K562 (cell line): Measurements from ENCODE around the gene MRPS6. TPM values are rescaled to one million over a fixed set of nuclear protein-coding genes. Genes with fewer than 3 reads are reported as not detected.

Source experiments
- ATF4 ChIP-seq: fragments of 450-650 bp; formaldehyde crosslinking; IDR thresholded peaks from 2 replicates; pipeline ENCODE4 v1.4.0; 2022; ENCODE audit warnings: mild to moderate bottlenecking, moderate library complexity
- BHLHE40 ChIP-seq: IDR thresholded peaks from 2 replicates; pipeline ENCODE4 v1.6.1; 2011; ENCODE audit warnings: low read length, improper control_type of control experiment
- CAMTA2 ChIP-seq: fragments of 250-450 bp; sonication (Bioruptor Pico); conservative IDR thresholded peaks from 2 replicates; pipeline ENCODE4 v1.5.1; 2022
- CBX3 ChIP-seq, 2 experiments: IDR thresholded peaks; 1 replicate in 1 of 2; 2 replicates in 1 of 2; pipeline ENCODE4 v1.6.1; 2012; ENCODE audit warnings: inconsistent platforms in 2 of 2, low read length in 2 of 2, borderline replicate concordance in 1 of 2, control low read depth in 1 of 2
- CXXC5 ChIP-seq: fragments of 250-450 bp; sonication (Bioruptor Pico); IDR thresholded peaks from 2 replicates; pipeline ENCODE4 v1.8.0; 2022; ENCODE audit warnings: inconsistent platforms, mild to moderate bottlenecking, moderate library complexity
- E2F5 ChIP-seq: sonication (generic); formaldehyde crosslinking; IDR thresholded peaks from 2 replicates; pipeline ENCODE4 v1.8.0; 2022; ENCODE audit warnings: mild to moderate bottlenecking, missing genetic modification reagents
- HNRNPL ChIP-seq: fragments of 200-400 bp; formaldehyde crosslinking; IDR thresholded peaks from 2 replicates; pipeline ENCODE4 v1.6.1; 2017; ENCODE audit warnings: low read depth, mild to moderate bottlenecking, low read length
- NCOA1 ChIP-seq: fragments of 450-650 bp; IDR thresholded peaks from 2 replicates; pipeline ENCODE4 v1.6.1; 2016; ENCODE audit warnings: low read depth
- OTX1 ChIP-seq: fragments of 450-650 bp; formaldehyde crosslinking; IDR thresholded peaks from 2 replicates; pipeline ENCODE4 v1.4.0; 2022; ENCODE audit warnings: mild to moderate bottlenecking
- PCBP1 ChIP-seq: fragments of 200-400 bp; formaldehyde crosslinking; IDR thresholded peaks from 2 replicates; pipeline ENCODE4 v1.6.1; 2018; ENCODE audit warnings: mild to moderate bottlenecking, low read depth, low read length; ENCODE audit not compliant: poor library complexity, severe bottlenecking
- PHF21A ChIP-seq: fragments of 450-650 bp; IDR thresholded peaks from 2 replicates; pipeline ENCODE4 v1.6.1; 2017; ENCODE audit warnings: low read depth, borderline replicate concordance
- POLR2H ChIP-seq: IDR thresholded peaks from 2 replicates; pipeline ENCODE4 v1.6.1; 2016; ENCODE audit warnings: missing genetic modification characterization, low read depth, mild to moderate bottlenecking, control low read depth, missing compliant biosample characterization, moderate library complexity
- RBFOX2 ChIP-seq: fragments of 200-400 bp; formaldehyde crosslinking; IDR thresholded peaks from 2 replicates; pipeline ENCODE4 v1.6.1; 2017; ENCODE audit warnings: low read depth, mild to moderate bottlenecking, low read length, moderate library complexity
- SIN3B ChIP-seq: fragments of 450-650 bp; IDR thresholded peaks from 2 replicates; pipeline ENCODE4 v1.6.1; 2017; ENCODE audit warnings: low read depth, mild to moderate bottlenecking, moderate library complexity
- THAP12 ChIP-seq: fragments of 250-450 bp; sonication (Bioruptor Pico); IDR thresholded peaks from 2 replicates; pipeline ENCODE4 v1.9.0; 2021; ENCODE audit warnings: mild to moderate bottlenecking, inconsistent platforms
- YBX1 ChIP-seq: fragments of 450-650 bp; IDR thresholded peaks from 2 replicates; pipeline ENCODE4 v1.7.1; 2016; ENCODE audit warnings: mild to moderate bottlenecking
- ZBTB1 ChIP-seq: sonication (generic); formaldehyde crosslinking; IDR thresholded peaks from 2 replicates; pipeline ENCODE4 v1.8.1; 2023; ENCODE audit warnings: missing genetic modification reagents, low read depth, mild to moderate bottlenecking, borderline replicate concordance
- ZC3H11A ChIP-seq: IDR thresholded peaks from 2 replicates; pipeline ENCODE4 v1.6.1; 2012; ENCODE audit warnings: low read depth, low read length, improper control_type of control experiment
- ZMIZ1 ChIP-seq, 2 experiments: fragments of 150-350 bp in 1 of 2; IDR thresholded peaks; 2 replicates each; pipeline ENCODE4 v1.6.1; 2012 to 2016; ENCODE audit warnings: low read depth in 2 of 2, low read length in 2 of 2, mild to moderate bottlenecking in 1 of 2, moderate library complexity in 1 of 2
- ZNF217 ChIP-seq: sonication (generic); formaldehyde crosslinking; IDR thresholded peaks from 2 replicates; pipeline ENCODE4 v1.8.0; 2022; ENCODE audit warnings: mild to moderate bottlenecking, missing genetic modification reagents
- ZNF583 ChIP-seq: fragments of 250-450 bp; sonication (Bioruptor Pico); IDR thresholded peaks from 2 replicates; pipeline ENCODE4 v1.4.0; 2020
- polyA plus RNA-seq, 8 experiments: library from polyadenylated mRNA; depleted of rRNA in 4 of 8; stranded (reverse) in 5 of 8; unstranded in 3 of 8; fragments of >200 nt; fragmentation: Nextera tagmentation in 2 of 8; fragmentation: Illumina TruSeq in 1 of 8; extraction: Ambion mirVana in 2 of 8; extraction: Trizol in 1 of 8; gene quantifications; 2 replicates each; pipeline versions ENCODE4 v1.2.1 to v1.2.3, GENCODE V29; 2011 to 2014; ENCODE audit warnings: inconsistent platforms in 1 of 8, missing spikeins in 1 of 8
- total RNA-seq, 7 experiments: library from RNA; depleted of rRNA in 6 of 7; stranded (reverse); fragments of >200 nt in 6 of 7; fragmentation: Illumina TruSeq in 2 of 7; extraction: Trizol in 2 of 7; gene quantifications; 2 replicates each; pipeline versions ENCODE4 v1.2.1 to v1.2.3, GENCODE V29; 2011 to 2021; ENCODE audit warnings: low replicate concordance in 1 of 7

MRPS6 gene
- total and polyA plus RNA-seq, 9 of the 15 experiments (the other 6 are each of a cell fraction or from before 2014, with no cell fraction given): 26.1 to 72.0 (median 39.3) TPM

GRCh38 chr21:34073032-34073748 is at the start of gene MRPS6, which contains the start of gene SLC5A3 (continued):
- peak; percentile 22 for TF ChIP-seq THAP12 (CRISPR knock-in tag)
- TF ChIP-seq CAMTA2 (CRISPR knock-in tag): 0 out of 2 replicates have a peak, but pooled peaks have one; percentile 19
- no peak for TF ChIP-seq ZC3H11A
- peak; percentile 88 for TF ChIP-seq PCBP1
- TF ChIP-seq NCOA1: no peak
- no peak for TF ChIP-seq ZNF217 (CRISPR knock-in tag)
- no peak for TF ChIP-seq E2F5
- peak; percentile 20; the same call in 1 of the 2 replicates for TF ChIP-seq SIN3B
- peak; percentile 63 for TF ChIP-seq BHLHE40
- TF ChIP-seq CBX3 (IDR thresholded peaks at IDR 0.05; ENCODE audit: borderline replicate concordance in 1 of 2, low read length in 2 of 2): no peak
- TF ChIP-seq CXXC5 (CRISPR knock-in tag): peak; percentile 89
- TF ChIP-seq ZBTB1 (CRISPR knock-in tag): no peak; the same call in 1 of the 2 replicates
- TF ChIP-seq OTX1 (CRISPR knock-in tag): no peak
- no peak for TF ChIP-seq YBX1
- 0 out of 4 replicates have a peak, but pooled peaks of 1 of the 2 experiments have one; percentile 24 for TF ChIP-seq ZMIZ1 (IDR thresholded peaks at IDR 0.05; ENCODE audit: low read depth in 2 of 2, low read length in 2 of 2)
- TF ChIP-seq HNRNPL: peak; percentile 76; the same call in 1 of the 2 replicates
- peak; percentile 88 for TF ChIP-seq ZNF583 (CRISPR knock-in tag)
- TF ChIP-seq POLR2H: peak; percentile 69
- TF ChIP-seq PHF21A: peak; percentile 72; the same call in 1 of the 2 replicates
- 0 out of 2 replicates have a peak, but pooled peaks have one; percentile 13 for TF ChIP-seq ATF4 (CRISPR knock-in tag)
- peak; percentile 88 for TF ChIP-seq RBFOX2
